ENCODE results near the gene SPOCD1.

Gene SPOCD1

GRCh38 chr1:31787261-31787660, 28.6 kb downstream of the SPOCD1 start:
- DNase-seq (ENCODE audit: low spot score) = no peak

- DNase-seq (ENCODE audit: low spot score) = no peak
Observed at GRCh38 chr1:31786366-31787060, 29.3 kb downstream of the SPOCD1 start.

- no peak for DNase-seq (ENCODE audit: low spot score)
Observed at GRCh38 chr1:31785947-31786290, 29.9 kb downstream of the SPOCD1 start.

GRCh38 chr1:31785020-31785946, 30.5 kb downstream of the SPOCD1 start:
- DNase-seq (ENCODE audit: low spot score) = no peak

- no peak for DNase-seq (ENCODE audit: low spot score)
Observed at GRCh38 chr1:31784356-31785019, 31.3 kb downstream of the SPOCD1 start.

GRCh38 chr1:31783846-31784245, 32.0 kb downstream of the SPOCD1 start:
- DNase-seq (ENCODE audit: low spot score) = no peak

- no peak for DNase-seq (ENCODE audit: low spot score)
Observed at GRCh38 chr1:31782421-31783410, 33.1 kb downstream of the SPOCD1 start.

- DNase-seq (ENCODE audit: low spot score) = no peak
Observed at GRCh38 chr1:31781756-31782371, 34.0 kb downstream of the SPOCD1 start.

- DNase-seq (ENCODE audit: low spot score) = no peak
Observed at GRCh38 chr1:31781138-31781755, 34.6 kb downstream of the SPOCD1 start.

- no peak for DNase-seq (ENCODE audit: low spot score)
Observed at GRCh38 chr1:31780632-31781031, 35.2 kb downstream of the SPOCD1 start.

GRCh38 chr1:31779687-31780086, 36.1 kb downstream of the SPOCD1 start:
- DNase-seq (ENCODE audit: low spot score) = no peak

GRCh38 chr1:31778763-31779488, 36.9 kb downstream of the SPOCD1 start:
- no peak for DNase-seq (ENCODE audit: low spot score)

- DNase-seq (ENCODE audit: low spot score) = no peak
Observed at GRCh38 chr1:31776516-31776915, 39.3 kb downstream of the SPOCD1 start.

- DNase-seq (ENCODE audit: low spot score) = no peak
Observed at GRCh38 chr1:31776032-31776431, 39.8 kb downstream of the SPOCD1 start.

GRCh38 chr1:31775210-31775999, 40.4 kb downstream of the SPOCD1 start:
- no peak for DNase-seq (ENCODE audit: low spot score)

- DNase-seq (ENCODE audit: low spot score) = no peak
Observed at GRCh38 chr1:31774495-31774894, 41.3 kb downstream of the SPOCD1 start.

GRCh38 chr1:31773861-31774260, 42.0 kb downstream of the SPOCD1 start:
- no peak for DNase-seq (ENCODE audit: low spot score)

- DNase-seq (ENCODE audit: low spot score) = no peak
Observed at GRCh38 chr1:31772669-31773248, 43.1 kb downstream of the SPOCD1 start.
